PC-9 (cell line): Measurements from ENCODE around the gene CLTB. TPM values are rescaled to one million over a fixed set of nuclear protein-coding genes. Genes with fewer than 3 reads are reported as not detected.

Experiments
- BruUV-seq: library from RNA; stranded (reverse); fragments of 400-500 nt; replicated peaks from 2 replicates; lab custom pipeline; 2021; lab: Mats Ljungman, UMichigan
- CTCF ChIA-PET: fragments of 300-600 bp; sonication (Branson Sonifier 250); formaldehyde crosslinking; loops from one replicate; lab custom pipeline; 2022; ENCODE audit warnings: antibody characterized with exemption; lab: Charles Lee
- POLR2A ChIA-PET: fragments of 300-600 bp; sonication (Branson Sonifier 250); formaldehyde crosslinking; loops from one replicate; lab custom pipeline; 2022; ENCODE audit warnings: antibody characterized with exemption; ENCODE audit not compliant: unreplicated experiment; lab: Charles Lee
- DNase-seq, 2 experiments: peaks; one replicate each; pipeline versions ENCODE4 v3.0.0 to v3.0.0-alpha.2; 2015 to 2022; ENCODE audit warnings: mixed read lengths in 1 of 2
- H2AFZ ChIP-seq: fragments of 200-600 bp; sonication (generic); 2 replicates; pipeline ENCODE4 v1.8.1; 2017; ENCODE audit warnings: antibody characterized with exemption
- H3F3A ChIP-seq: fragments of 200-600 bp; sonication (generic); 2 replicates; pipeline ENCODE4 v1.8.1; 2017; ENCODE audit warnings: antibody characterized with exemption, mild to moderate bottlenecking, low read depth; ENCODE audit not compliant: insufficient read depth
- H3K27ac ChIP-seq: fragments of 200-600 bp; sonication (generic); 2 replicates; pipeline ENCODE4 v1.6.1; 2016; ENCODE audit warnings: mixed run types
- H3K27me3 ChIP-seq: fragments of 200-600 bp; sonication (generic); 2 replicates; pipeline ENCODE4 v1.6.1; 2016; ENCODE audit warnings: low read depth, mixed run types; ENCODE audit not compliant: insufficient read depth
- H3K36me3 ChIP-seq: fragments of 200-600 bp; sonication (generic); 2 replicates; pipeline ENCODE4 v1.6.1; 2016; ENCODE audit warnings: low read depth, mixed run types
- H3K4me1 ChIP-seq: fragments of 200-600 bp; sonication (generic); replicated peaks from 2 replicates; pipeline ENCODE4 v1.6.1; 2016; ENCODE audit warnings: mixed run types; ENCODE audit not compliant: insufficient read depth
- H3K4me2 ChIP-seq: fragments of 200-600 bp; sonication (generic); 2 replicates; pipeline ENCODE4 v1.6.1; 2017; ENCODE audit warnings: mixed run types
- H3K4me3 ChIP-seq: fragments of 200-600 bp; sonication (generic); 2 replicates; pipeline ENCODE4 v1.6.1; 2016; ENCODE audit warnings: mixed run types
- H3K79me2 ChIP-seq: fragments of 200-600 bp; sonication (generic); 2 replicates; pipeline ENCODE4 v1.6.1; 2017; ENCODE audit warnings: low read depth, mixed run types
- H3K9me2 ChIP-seq: fragments of 200-600 bp; sonication (generic); 2 replicates; pipeline ENCODE4 v1.8.1; 2017; ENCODE audit warnings: mild to moderate bottlenecking; ENCODE audit not compliant: insufficient read depth
- H3K9me3 ChIP-seq: fragments of 200-600 bp; sonication (generic); 2 replicates; pipeline ENCODE4 v1.8.1; 2016; ENCODE audit warnings: low read depth; ENCODE audit not compliant: insufficient read depth
- H4K20me1 ChIP-seq: fragments of 200-600 bp; sonication (generic); 2 replicates; pipeline ENCODE4 v1.8.1; 2017; ENCODE audit not compliant: insufficient read depth
- EZH2 ChIP-seq: fragments of 200-600 bp; sonication (generic); IDR thresholded peaks from 2 replicates; pipeline ENCODE4 v1.8.0; 2017; ENCODE audit warnings: antibody characterized with exemption, low read depth
- intact Hi-C: fragments of 100-400 bp; cut with micrococcal nuclease; formaldehyde crosslinking; loops from one replicate; pipeline ENCODE4 v1.10.0; 2022; ENCODE audit not compliant: unreplicated experiment
- total RNA-seq: library from RNA; stranded (reverse); gene quantifications from 2 replicates; pipeline ENCODE4 v1.2.3, GENCODE V29; 2021
- TF ChIP-seq, protein P1 (sequence below): fragments of 200-600 bp; sonication (generic); conservative IDR thresholded peaks from 2 replicates; pipeline ENCODE4 v1.6.1; 2017; ENCODE audit warnings: mixed run types, antibody characterized with exemption, mild to moderate bottlenecking, moderate library complexity

Gene CLTB
- total RNA-seq, 1 experiment from 2014 or later, result 123 TPM

- no peak overlapping the region for H3K4me3 ChIP-seq
- intact Hi-C loops, result no loop called here
- H3K27ac ChIP-seq, result peak overlapping the region; percentile 94
- no TSS peak for BruUV-seq
- no peak overlapping the region for H2AFZ ChIP-seq
- peaks cover 57% of the 10 kb centered on the region for H3F3A ChIP-seq
- H3K27me3 ChIP-seq, result no peaks in the 10 kb centered on the region
- POLR2A ChIA-PET, result no interaction called here
- peaks cover 23% of the 10 kb centered on the region for H3K9me3 ChIP-seq
- peak overlapping the region; percentile 63 for H3K4me2 ChIP-seq
- CTCF ChIA-PET, result no interaction called here
- H3K36me3 ChIP-seq, result no peaks in the 10 kb centered on the region
- peaks cover 68% of the 10 kb centered on the region for H3K4me1 ChIP-seq
- no peak for TF ChIP-seq EZH2
- TF ChIP-seq, protein P1, sequence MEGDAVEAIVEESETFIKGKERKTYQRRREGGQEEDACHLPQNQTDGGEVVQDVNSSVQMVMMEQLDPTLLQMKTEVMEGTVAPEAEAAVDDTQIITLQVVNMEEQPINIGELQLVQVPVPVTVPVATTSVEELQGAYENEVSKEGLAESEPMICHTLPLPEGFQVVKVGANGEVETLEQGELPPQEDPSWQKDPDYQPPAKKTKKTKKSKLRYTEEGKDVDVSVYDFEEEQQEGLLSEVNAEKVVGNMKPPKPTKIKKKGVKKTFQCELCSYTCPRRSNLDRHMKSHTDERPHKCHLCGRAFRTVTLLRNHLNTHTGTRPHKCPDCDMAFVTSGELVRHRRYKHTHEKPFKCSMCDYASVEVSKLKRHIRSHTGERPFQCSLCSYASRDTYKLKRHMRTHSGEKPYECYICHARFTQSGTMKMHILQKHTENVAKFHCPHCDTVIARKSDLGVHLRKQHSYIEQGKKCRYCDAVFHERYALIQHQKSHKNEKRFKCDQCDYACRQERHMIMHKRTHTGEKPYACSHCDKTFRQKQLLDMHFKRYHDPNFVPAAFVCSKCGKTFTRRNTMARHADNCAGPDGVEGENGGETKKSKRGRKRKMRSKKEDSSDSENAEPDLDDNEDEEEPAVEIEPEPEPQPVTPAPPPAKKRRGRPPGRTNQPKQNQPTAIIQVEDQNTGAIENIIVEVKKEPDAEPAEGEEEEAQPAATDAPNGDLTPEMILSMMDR, result no peak
- peak in 1 of 2 experiments; percentile 79 for DNase-seq
- peaks cover 11% of the 10 kb centered on the region for H3K79me2 ChIP-seq
- peaks cover 5% of the 10 kb centered on the region; the same call in 1 of the 2 replicates for H4K20me1 ChIP-seq
- no peaks in the 10 kb centered on the region for H3K9me2 ChIP-seq
These were observed 3.7 kb upstream of the CLTB start for GRCh38 chr5:176420086-176420485.

GRCh38 chr5:176418251-176418650 is 1.9 kb upstream of the CLTB start:
- Histone ChIP-seq H3K9me3 (peaks cover 23% of the 10 kb centered on the region), H4K20me1 (peaks cover 19% of the 10 kb centered on the region; the same call in 1 of the 2 replicates), H2AFZ (no peak overlapping the region), H3K79me2 (peaks cover 29% of the 10 kb centered on the region), H3K27me3 (no peaks in the 10 kb centered on the region), H3K4me2 (peak overlapping the region; percentile 63), H3K36me3 (no peaks in the 10 kb centered on the region), H3K9me2 (no peaks in the 10 kb centered on the region), H3K27ac (peak overlapping the region; percentile 94), H3K4me3 (no peak overlapping the region; the same call in 1 of the 2 replicates), H3F3A (peaks cover 51% of the 10 kb centered on the region), H3K4me1 (peaks cover 65% of the 10 kb centered on the region)
- CTCF ChIA-PET, result interaction anchor here (0.7 to 1.5 kb wide), 4 partner anchors 13 to 125 kb away, joined by 4 to 7 read pairs (median 6); no protein-coding TSS in a partner anchor
- intact Hi-C loops, result loop anchor here (5.0 kb wide), 2 partner anchors 79 to 404 kb away; no protein-coding TSS in a partner anchor
- POLR2A ChIA-PET, result interaction anchor here (0.6 to 1.2 kb wide), 6 partner anchors 21 to 335 kb away, joined by 3 to 16 read pairs (median 4); partner anchors contain the start of gene KIAA1191
- no TSS peak for BruUV-seq
- no peak for TF ChIP-seq EZH2
- TF ChIP-seq, protein P1, result no peak
- peak; percentile 72 to 98 for DNase-seq

GRCh38 chr5:176416965-176417364 is 626 bp upstream of the CLTB start:
- Histone ChIP-seq H3F3A (peaks cover 62% of the 10 kb centered on the region), H3K27ac (peak overlapping the region; percentile 94), H3K79me2 (peaks cover 41% of the 10 kb centered on the region), H3K4me2 (peak overlapping the region; percentile 40), H3K9me3 (peaks cover 20% of the 10 kb centered on the region), H3K4me1 (peaks cover 76% of the 10 kb centered on the region), H3K27me3 (no peaks in the 10 kb centered on the region), H3K4me3 (no peak overlapping the region), H3K36me3 (no peaks in the 10 kb centered on the region), H2AFZ (no peak overlapping the region; the same call in 1 of the 2 replicates), H4K20me1 (peaks cover 23% of the 10 kb centered on the region; the same call in 1 of the 2 replicates), H3K9me2 (no peaks in the 10 kb centered on the region)
- intact Hi-C loops, result loop anchor here (1.0 to 5.0 kb wide), 5 partner anchors 31 to 405 kb away; partner anchors contain the start of genes FAF2 and RNF44
- DNase-seq, result no peak
- BruUV-seq, result TSS peak; percentile 45
- ChIA-PET POLR2A (interaction anchor here (0.6 to 1.0 kb wide), 2 partner anchors 26 to 31 kb away, joined by 3 to 13 read pairs; partner anchors contain the start of gene FAF2), CTCF (interaction anchor here (0.6 to 1.0 kb wide), 7 partner anchors 22 to 888 kb away, joined by 4 to 7 read pairs (median 6); no protein-coding TSS in a partner anchor)
- no peak for TF ChIP-seq EZH2
- TF ChIP-seq, protein P1, result no peak
